HFF-Myc (cell line): ENCODE results near the gene APOBEC3A.
"Not testable (repeated sequence)": the region's sequence is repeated elsewhere in the genome, so short reads cannot be mapped to it uniquely, and the experiment has no call there.

Experiments
- DNase-seq: peaks from one replicate; pipeline ENCODE4 v3.0.0-alpha.2; 2011; ENCODE audit warnings: low read depth; ENCODE audit errors: extremely low read depth
- H3K4me3 ChIP-seq: replicated peaks from 2 replicates; pipeline ENCODE4 v1.5.1; 2011; ENCODE audit warnings: low read depth, mild to moderate bottlenecking, control low read depth, low read length
- TF ChIP-seq, protein P1 (sequence below): IDR thresholded peaks from 2 replicates; pipeline ENCODE4 v1.5.1; 2012; ENCODE audit warnings: mild to moderate bottlenecking, low read depth, low read length, control low read depth; ENCODE audit errors: missing control alignments

APOBEC3A gene

DNA sequence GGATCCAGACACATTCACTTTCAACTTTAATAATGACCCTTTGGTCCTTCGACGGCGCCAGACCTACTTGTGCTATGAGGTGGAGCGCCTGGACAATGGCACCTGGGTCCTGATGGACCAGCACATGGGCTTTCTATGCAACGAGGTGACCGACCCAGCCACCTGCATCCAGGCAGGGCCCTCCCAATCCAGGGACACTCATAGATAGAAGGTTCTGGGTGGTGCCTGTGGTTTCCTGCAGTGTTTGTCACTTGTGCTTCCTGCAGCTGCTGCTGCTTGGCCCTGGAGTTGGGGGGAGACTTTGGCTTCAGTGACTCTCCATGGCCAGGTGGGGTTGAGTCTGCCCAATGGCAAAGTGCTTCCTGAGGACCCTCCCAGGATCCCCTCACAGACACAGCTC lies 32.1 kb downstream of the APOBEC3A start:
- TF ChIP-seq, protein P1, sequence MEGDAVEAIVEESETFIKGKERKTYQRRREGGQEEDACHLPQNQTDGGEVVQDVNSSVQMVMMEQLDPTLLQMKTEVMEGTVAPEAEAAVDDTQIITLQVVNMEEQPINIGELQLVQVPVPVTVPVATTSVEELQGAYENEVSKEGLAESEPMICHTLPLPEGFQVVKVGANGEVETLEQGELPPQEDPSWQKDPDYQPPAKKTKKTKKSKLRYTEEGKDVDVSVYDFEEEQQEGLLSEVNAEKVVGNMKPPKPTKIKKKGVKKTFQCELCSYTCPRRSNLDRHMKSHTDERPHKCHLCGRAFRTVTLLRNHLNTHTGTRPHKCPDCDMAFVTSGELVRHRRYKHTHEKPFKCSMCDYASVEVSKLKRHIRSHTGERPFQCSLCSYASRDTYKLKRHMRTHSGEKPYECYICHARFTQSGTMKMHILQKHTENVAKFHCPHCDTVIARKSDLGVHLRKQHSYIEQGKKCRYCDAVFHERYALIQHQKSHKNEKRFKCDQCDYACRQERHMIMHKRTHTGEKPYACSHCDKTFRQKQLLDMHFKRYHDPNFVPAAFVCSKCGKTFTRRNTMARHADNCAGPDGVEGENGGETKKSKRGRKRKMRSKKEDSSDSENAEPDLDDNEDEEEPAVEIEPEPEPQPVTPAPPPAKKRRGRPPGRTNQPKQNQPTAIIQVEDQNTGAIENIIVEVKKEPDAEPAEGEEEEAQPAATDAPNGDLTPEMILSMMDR, result no peak
- no peak for DNase-seq
- no peak overlapping the region for H3K4me3 ChIP-seq

DNA sequence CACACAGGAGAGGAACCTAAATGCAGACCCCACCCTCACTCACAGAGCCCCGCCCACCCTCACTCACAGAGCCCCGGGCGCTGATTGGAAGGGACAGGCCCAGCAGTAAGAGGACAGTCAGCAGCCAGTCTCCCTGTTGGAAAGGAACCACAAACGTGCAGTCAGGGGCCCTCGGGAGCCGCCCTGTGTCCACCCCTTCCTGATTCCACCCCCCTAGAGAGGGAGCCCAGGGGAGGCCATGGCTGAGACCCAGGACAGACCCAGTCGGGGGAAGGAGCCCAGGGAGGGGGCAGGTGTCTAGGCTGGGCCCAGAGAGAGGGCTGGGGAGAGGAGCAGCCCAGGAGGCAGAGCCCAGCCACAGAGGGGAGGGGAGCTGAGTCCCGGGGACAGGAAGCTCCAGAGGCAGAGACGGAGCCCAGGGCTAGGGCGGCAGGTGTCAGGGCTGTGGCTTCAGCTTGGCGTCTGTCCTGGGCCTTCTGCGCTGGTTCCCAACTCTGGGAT lies 35.5 kb downstream of the APOBEC3A start:
- not testable (repeated sequence) for H3K4me3 ChIP-seq, DNase-seq

DNA sequence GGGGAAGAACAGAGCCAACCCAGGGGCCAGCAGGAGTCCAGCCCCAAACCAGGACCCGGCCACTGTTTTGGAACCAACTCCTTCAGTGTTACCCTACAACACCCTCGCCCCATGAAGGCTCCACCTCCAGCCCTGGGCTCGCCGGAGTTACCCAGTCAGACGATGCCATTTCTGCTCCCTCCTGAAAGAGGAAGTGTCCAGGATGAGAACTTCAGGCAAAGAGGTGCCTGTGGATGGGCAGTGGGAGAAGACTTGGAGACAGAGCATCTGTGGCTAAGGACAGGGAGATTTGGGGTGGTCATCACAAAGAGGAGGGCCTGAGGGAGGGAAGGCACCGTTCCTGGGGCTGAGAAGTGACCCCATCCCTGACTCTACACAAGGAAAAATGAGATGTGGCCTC lies 38.7 kb downstream of the APOBEC3A start:
- TF ChIP-seq, protein P1, result no peak
- no peak for DNase-seq
- no peak overlapping the region for H3K4me3 ChIP-seq

GRCh38 chr22:38997518-38997917 lies 40.1 kb downstream of the APOBEC3A start:
- no peak for DNase-seq
- TF ChIP-seq, protein P1, result no peak
- no peak overlapping the region for H3K4me3 ChIP-seq

GRCh38 chr22:39003165-39003638 lies 45.8 kb downstream of the APOBEC3A start:
- TF ChIP-seq, protein P1, result peak; percentile 78
- DNase-seq, result peak; percentile 75
- no peak overlapping the region for H3K4me3 ChIP-seq

DNA sequence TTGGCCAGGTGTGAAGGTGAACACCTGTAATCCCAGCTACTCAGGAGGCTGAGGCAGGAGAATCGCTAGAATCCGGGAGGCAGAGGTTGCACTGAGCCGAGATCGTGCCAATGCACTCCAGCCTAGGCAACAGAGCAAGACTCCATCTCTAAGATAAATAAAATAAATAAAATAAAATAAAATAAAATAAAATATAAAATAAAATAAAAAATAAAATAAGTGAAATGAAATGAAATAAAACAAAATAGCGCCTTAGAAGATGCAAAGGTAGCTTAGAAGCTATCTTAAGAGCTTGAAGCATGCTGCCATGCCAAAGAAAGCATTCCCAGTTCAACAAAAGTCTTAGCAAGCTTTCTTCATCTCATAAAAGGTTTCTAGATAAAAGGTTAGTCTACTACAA lies 49.8 kb downstream of the APOBEC3A start:
- H3K4me3 ChIP-seq, result no peak overlapping the region
- DNase-seq, result no peak
- TF ChIP-seq, protein P1, result no peak

- not testable (repeated sequence) for DNase-seq, H3K4me3 ChIP-seq
These were observed 51.0 kb downstream of the APOBEC3A start for GRCh38 chr22:39008271-39008850.

DNA sequence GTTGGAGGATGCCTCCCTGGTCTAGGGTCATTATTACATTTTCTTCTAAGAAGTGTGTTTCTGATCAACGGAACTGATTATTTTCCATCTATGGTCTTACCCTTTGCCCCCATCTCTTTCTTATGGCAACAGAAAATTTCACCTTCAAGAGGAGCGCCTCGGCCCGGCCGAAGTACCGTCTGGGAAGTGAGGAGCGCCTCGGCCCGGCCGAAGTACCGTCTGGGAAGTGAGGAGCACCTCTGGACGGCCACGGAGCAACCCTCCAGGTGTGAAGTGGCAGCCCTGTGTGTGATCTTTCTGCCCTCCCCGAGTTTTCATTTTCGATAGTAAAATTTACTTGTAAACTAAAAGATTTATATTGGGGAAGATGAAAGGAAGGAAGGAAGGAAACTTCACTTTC lies 53.5 kb downstream of the APOBEC3A start:
- TF ChIP-seq, protein P1, result no peak
- H3K4me3 ChIP-seq, result no peak overlapping the region
- no peak for DNase-seq
